Liver (tissue), 9 donors: ENCODE data around the gene MRTFB. TPM values are rescaled to one million over a fixed set of nuclear protein-coding genes. Genes with fewer than 3 reads are reported as not detected.

Experiments used
- DNase-seq: peaks from one replicate; pipeline ENCODE4 v3.0.0-alpha.2; 2017; ENCODE audit warnings: low spot score
- H3K27ac ChIP-seq, 2 donors: one replicate each; pipeline ENCODE4 v1.7.0; 2013; ENCODE audit warnings: inconsistent platforms in 2 of 2, low read length in 2 of 2, control low read depth in 1 of 2, low read depth in 1 of 2, mild to moderate bottlenecking in 1 of 2
- H3K27me3 ChIP-seq, 4 donors: one replicate each; pipeline versions ENCODE4 v1.6.1 to v1.7.0; 2013; ENCODE audit warnings: low read length in 3 of 4, inconsistent platforms in 1 of 4, mild to moderate bottlenecking in 1 of 4, moderate library complexity in 1 of 4; ENCODE audit not compliant: control insufficient read depth in 4 of 4, insufficient read depth in 4 of 4
- H3K36me3 ChIP-seq, 4 donors: one replicate each; pipeline versions ENCODE4 v1.6.1 to v1.7.0; 2013; ENCODE audit warnings: low read length in 3 of 4, mild to moderate bottlenecking in 3 of 4, low read depth in 1 of 4, moderate library complexity in 1 of 4; ENCODE audit not compliant: control insufficient read depth in 4 of 4, insufficient read depth in 3 of 4
- H3K4me1 ChIP-seq, 4 donors: one replicate each; pipeline versions ENCODE4 v1.6.1 to v1.7.0; 2013; ENCODE audit warnings: low read length in 3 of 4, mild to moderate bottlenecking in 3 of 4, moderate library complexity in 1 of 4; ENCODE audit not compliant: control insufficient read depth in 4 of 4, insufficient read depth in 4 of 4
- H3K4me3 ChIP-seq, 3 donors: one replicate each; pipeline versions ENCODE4 v1.6.1 to v1.7.0; 2013; ENCODE audit warnings: low read length in 3 of 3, control low read depth in 1 of 3, low read depth in 1 of 3, mild to moderate bottlenecking in 1 of 3
- H3K9ac ChIP-seq, 2 donors: one replicate each; pipeline ENCODE4 v1.7.0; 2013; ENCODE audit warnings: low read length in 2 of 2, mild to moderate bottlenecking in 2 of 2, moderate library complexity in 2 of 2, control low read depth in 1 of 2, low read depth in 1 of 2
- H3K9me3 ChIP-seq, 4 donors: one replicate each; pipeline versions ENCODE4 v1.6.1 to v1.7.0; 2013; ENCODE audit warnings: low read length in 3 of 4; ENCODE audit not compliant: control insufficient read depth in 4 of 4
- EGR1 ChIP-seq, 2 donors: IDR thresholded peaks; 2 replicates each; pipeline ENCODE4 v1.6.1; 2016 to 2018; ENCODE audit warnings: antibody characterized with exemption in 2 of 2, low read depth in 2 of 2
- FOXA1 ChIP-seq: IDR thresholded peaks from 2 replicates; pipeline ENCODE4 v1.6.1; 2016; ENCODE audit warnings: antibody characterized with exemption
- FOXA2 ChIP-seq: IDR thresholded peaks from 2 replicates; pipeline ENCODE4 v1.6.1; 2016; ENCODE audit warnings: antibody characterized with exemption
- GABPA ChIP-seq, 2 donors: IDR thresholded peaks in 1 of 2; conservative IDR thresholded peaks in 1 of 2; 2 replicates each; pipeline ENCODE4 v1.6.1; 2016; ENCODE audit warnings: antibody characterized with exemption in 2 of 2, mild to moderate bottlenecking in 1 of 2, moderate library complexity in 1 of 2
- HNF4A ChIP-seq, 2 donors: conservative IDR thresholded peaks; 2 replicates each; pipeline ENCODE4 v1.6.1; 2016; ENCODE audit warnings: antibody characterized with exemption in 2 of 2, mild to moderate bottlenecking in 2 of 2
- HNF4G ChIP-seq: IDR thresholded peaks from 2 replicates; pipeline ENCODE4 v1.6.1; 2016; ENCODE audit warnings: antibody characterized with exemption
- JUND ChIP-seq, 2 donors: IDR thresholded peaks; 2 replicates each; pipeline ENCODE4 v1.6.1; 2016; ENCODE audit warnings: antibody characterized with exemption in 2 of 2
- RAD21 ChIP-seq, 2 donors: IDR thresholded peaks; 2 replicates each; pipeline ENCODE4 v1.6.1; 2016; ENCODE audit warnings: antibody characterized with exemption in 2 of 2, mild to moderate bottlenecking in 2 of 2
- RXRA ChIP-seq, 2 donors: IDR thresholded peaks; 2 replicates each; pipeline ENCODE4 v1.6.1; 2017 to 2018; ENCODE audit warnings: antibody characterized with exemption in 2 of 2, mild to moderate bottlenecking in 1 of 2
- SP1 ChIP-seq: IDR thresholded peaks from 2 replicates; pipeline ENCODE4 v1.6.1; 2018; ENCODE audit warnings: antibody characterized with exemption, mild to moderate bottlenecking
- YY1 ChIP-seq: IDR thresholded peaks from 2 replicates; pipeline ENCODE4 v1.6.1; 2016; ENCODE audit warnings: antibody characterized with exemption, mild to moderate bottlenecking
- WGBS: extraction: QIAGEN DNeasy Blood & Tissue Kit; methylation state at CpG from one replicate; pipeline ENCODE4 v1.1.7; 2013; 5-methylcytosine and 5-hydroxymethylcytosine counted together
- polyA plus RNA-seq, 2 donors: library from polyadenylated mRNA; stranded (reverse) in 1 of 2; unstranded in 1 of 2; fragments of 200-250 nt in 1 of 2; fragments of >200 nt in 1 of 2; fragmentation: Nextera tagmentation in 1 of 2; extraction: Ambion mirVana in 1 of 2; gene quantifications; one replicate each; pipeline versions ENCODE4 v1.2.1 to v1.2.3, GENCODE V29; 2013 to 2015
- total RNA-seq, 2 donors: library from RNA; depleted of rRNA; stranded (reverse); fragments of >200 nt; gene quantifications; one replicate each; pipeline ENCODE4 v1.2.3, GENCODE V29; 2014
- TF ChIP-seq, protein P1 (sequence below): IDR thresholded peaks from 2 replicates; pipeline ENCODE4 v1.6.1; 2016; ENCODE audit warnings: antibody characterized with exemption
- TF ChIP-seq, protein P2 (sequence below): fragments of 150-350 bp; IDR thresholded peaks from 2 replicates; pipeline ENCODE4 v1.5.1; 2017; ENCODE audit warnings: improper control_type of control experiment, low read depth, low read length; ENCODE audit not compliant: missing input control
- donor health status: healthy.
- donor health status: healthy.
- donor health status: healthy.
- donor health status: healthy.
- donor health status: healthy.

MRTFB gene
- total and polyA plus RNA-seq, 4 donors: 4.1 to 14.2 (median 5.8) TPM

- peaks cover 0 to 2% (median 0%) of the 10 kb centered on the region in 4 donors for H3K36me3 ChIP-seq
- no peaks in the 10 kb centered on the region for H3K27me3 ChIP-seq
- H3K4me1 ChIP-seq: peaks cover 8 to 50% (median 31%) of the 10 kb centered on the region in 4 donors
- DNase-seq: no peak
- H3K9me3 ChIP-seq: no peaks in the 10 kb centered on the region
- TF ChIP-seq GABPA (IDR thresholded peaks at IDR 0.05 in 1 of 2, conservative IDR thresholded peaks at IDR 0.05 in 1 of 2): no peak
- WGBS: 69% methylated on average over 11 of the region's 11 CpGs
- H3K27ac ChIP-seq: peak overlapping the region; percentile 32 to 66
- no peak overlapping the region for H3K9ac ChIP-seq
- no peak overlapping the region for H3K4me3 ChIP-seq
These were observed 235.5 kb downstream of the MRTFB start for GRCh38 chr16:14306485-14307058.

DNA sequence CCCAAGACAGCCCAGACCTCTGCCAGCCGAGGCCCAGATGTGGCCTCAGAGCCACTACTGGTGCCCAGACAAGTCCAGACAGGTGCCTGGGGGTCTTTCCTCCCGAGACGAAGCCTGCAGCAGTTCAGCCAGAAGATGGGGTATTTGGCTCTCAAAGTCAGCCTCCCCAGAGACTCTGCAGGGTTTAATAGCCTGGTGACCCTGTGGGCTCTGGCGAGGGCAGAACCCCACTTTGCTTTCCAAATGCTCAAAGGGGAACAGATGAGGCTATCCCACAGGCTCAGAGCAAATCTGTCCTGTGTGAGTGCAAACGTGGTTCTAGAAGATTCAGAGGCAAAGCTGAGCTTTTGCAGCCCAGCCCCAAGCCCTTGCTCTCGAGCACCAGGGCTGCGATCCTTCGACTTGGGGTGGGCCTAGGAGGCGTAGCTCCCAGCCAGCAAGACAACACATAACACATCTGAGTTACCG is 236.0 kb downstream of the MRTFB start:
- WGBS: 74% methylated on average over 10 of the region's 10 CpGs
- H3K4me1 ChIP-seq: peaks cover 8 to 50% (median 31%) of the 10 kb centered on the region in 4 donors
- peak overlapping the region in 1 of 2 donors; percentile 3 for H3K9ac ChIP-seq

DNA sequence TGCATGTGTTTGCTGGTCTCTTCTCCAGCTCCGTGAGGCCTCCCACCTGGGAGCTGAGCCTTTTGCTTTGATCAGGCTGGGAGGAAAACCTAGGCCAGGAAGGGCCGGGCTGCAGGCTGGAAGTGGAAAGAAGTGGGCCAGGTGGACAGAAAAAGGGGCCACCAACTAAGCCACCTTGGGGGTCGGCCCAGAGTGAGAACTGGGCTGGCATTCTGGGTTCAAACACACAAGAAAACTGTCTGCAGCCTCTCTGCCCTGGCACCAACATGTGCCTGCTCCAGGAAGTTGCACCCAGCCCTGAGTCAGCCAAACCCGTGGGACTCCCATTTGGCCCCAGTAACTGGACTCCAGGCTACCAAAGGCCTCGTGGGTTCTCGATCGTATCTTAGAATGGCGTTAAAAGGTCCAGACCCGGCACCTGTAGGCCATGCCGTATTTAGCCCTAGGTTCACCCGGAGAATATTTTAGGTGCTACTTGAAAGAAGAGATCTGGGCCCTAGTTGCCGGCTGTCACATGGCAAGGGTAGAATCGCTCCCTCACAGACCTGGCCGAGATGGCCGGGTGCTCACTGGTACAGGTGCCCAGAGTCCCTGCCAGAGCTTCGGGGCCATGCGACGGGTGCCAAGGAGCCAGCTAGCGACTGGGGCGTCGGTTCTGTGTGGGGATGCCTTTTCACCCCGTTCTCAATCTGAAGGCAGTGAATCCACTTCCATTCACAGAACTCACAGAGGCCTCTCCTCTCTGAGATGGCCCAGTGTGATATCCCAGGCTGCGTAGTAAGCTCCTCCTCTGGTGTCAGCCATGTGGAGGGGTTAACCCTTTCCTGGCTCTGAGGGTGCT is 236.6 kb downstream of the MRTFB start:
- TF ChIP-seq RXRA (IDR thresholded peaks at IDR 0.05) (peak in 1 of 2 donors; percentile 28), YY1 (peak; percentile 30), HNF4A (conservative IDR thresholded peaks at IDR 0.05) (peak in 1 of 2 donors; percentile 38), RAD21 (IDR thresholded peaks at IDR 0.05) (no peak)
- TF ChIP-seq, protein P1, sequence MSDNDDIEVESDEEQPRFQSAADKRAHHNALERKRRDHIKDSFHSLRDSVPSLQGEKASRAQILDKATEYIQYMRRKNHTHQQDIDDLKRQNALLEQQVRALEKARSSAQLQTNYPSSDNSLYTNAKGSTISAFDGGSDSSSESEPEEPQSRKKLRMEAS: peak; percentile 76
- Histone ChIP-seq H3K36me3 (peaks cover 0 to 2% (median 0%) of the 10 kb centered on the region in 4 donors), H3K27me3 (no peaks in the 10 kb centered on the region), H3K9ac (peak overlapping the region in 1 of 2 donors; percentile 3), H3K27ac (peak overlapping the region; percentile 32 to 66), H3K4me1 (peaks cover 8 to 50% (median 31%) of the 10 kb centered on the region in 4 donors), H3K9me3 (no peaks in the 10 kb centered on the region), H3K4me3 (peak overlapping the region in 1 of 3 donors; percentile 4)
- 37% methylated on average over 23 of the region's 23 CpGs for WGBS
- no peak for DNase-seq

More for the DNA sequence above, 236.0 kb downstream of the MRTFB start:
- Histone ChIP-seq H3K27me3 (no peaks in the 10 kb centered on the region), H3K36me3 (peaks cover 0 to 2% (median 0%) of the 10 kb centered on the region in 4 donors), H3K9me3 (no peaks in the 10 kb centered on the region), H3K4me3 (no peak overlapping the region), H3K27ac (peak overlapping the region; percentile 32 to 66)
- DNase-seq: no peak
- TF ChIP-seq JUND (IDR thresholded peaks at IDR 0.05): no peak
- no peak for TF ChIP-seq FOXA2
- no peak for TF ChIP-seq EGR1 (IDR thresholded peaks at IDR 0.05; ENCODE audit: low read depth in 2 of 2)
- TF ChIP-seq, protein P2, sequence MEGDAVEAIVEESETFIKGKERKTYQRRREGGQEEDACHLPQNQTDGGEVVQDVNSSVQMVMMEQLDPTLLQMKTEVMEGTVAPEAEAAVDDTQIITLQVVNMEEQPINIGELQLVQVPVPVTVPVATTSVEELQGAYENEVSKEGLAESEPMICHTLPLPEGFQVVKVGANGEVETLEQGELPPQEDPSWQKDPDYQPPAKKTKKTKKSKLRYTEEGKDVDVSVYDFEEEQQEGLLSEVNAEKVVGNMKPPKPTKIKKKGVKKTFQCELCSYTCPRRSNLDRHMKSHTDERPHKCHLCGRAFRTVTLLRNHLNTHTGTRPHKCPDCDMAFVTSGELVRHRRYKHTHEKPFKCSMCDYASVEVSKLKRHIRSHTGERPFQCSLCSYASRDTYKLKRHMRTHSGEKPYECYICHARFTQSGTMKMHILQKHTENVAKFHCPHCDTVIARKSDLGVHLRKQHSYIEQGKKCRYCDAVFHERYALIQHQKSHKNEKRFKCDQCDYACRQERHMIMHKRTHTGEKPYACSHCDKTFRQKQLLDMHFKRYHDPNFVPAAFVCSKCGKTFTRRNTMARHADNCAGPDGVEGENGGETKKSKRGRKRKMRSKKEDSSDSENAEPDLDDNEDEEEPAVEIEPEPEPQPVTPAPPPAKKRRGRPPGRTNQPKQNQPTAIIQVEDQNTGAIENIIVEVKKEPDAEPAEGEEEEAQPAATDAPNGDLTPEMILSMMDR: no peak
- TF ChIP-seq FOXA1: no peak
- TF ChIP-seq, protein P1: no peak
- TF ChIP-seq SP1: no peak
- TF ChIP-seq RXRA (IDR thresholded peaks at IDR 0.05): no peak
- no peak for TF ChIP-seq HNF4G
- TF ChIP-seq GABPA (IDR thresholded peaks at IDR 0.05 in 1 of 2, conservative IDR thresholded peaks at IDR 0.05 in 1 of 2): no peak
- TF ChIP-seq RAD21 (IDR thresholded peaks at IDR 0.05): no peak
